ENCODE measurements around the gene DRG2.
A peak's percentile ranks its signal among the peaks of the same experiment; 100 is the strongest.

Gene DRG2

GRCh38 chr17:18087610-18088491, at the start of gene DRG2:
Gene DRG2, plus strand, starts transcription at chr17:18087948. Its CDS starts 76 bp downstream, at chr17:18088024.
- ChIA-PET POLR2A (interaction anchor here (0.7 to 1.9 kb wide), 5 partner anchors 11 to 252 kb away, joined by 3 to 4 read pairs (median 3); partner anchors contain the start of genes ALKBH5 and SREBF1), CTCF (no interaction called here)
- Histone ChIP-seq H3K9me3 (ENCODE audit: control insufficient read depth, insufficient read depth, low read depth, low read length) (no peaks in the 10 kb centered on the region), H3K36me3 (ENCODE audit: control insufficient read depth in 2 of 2, insufficient read depth in 1 of 2, low read length in 2 of 2) (peaks cover 15 to 21% of the 10 kb centered on the region in 2 experiments), H3K4me1 (ENCODE audit: control insufficient read depth, insufficient read depth, low read length) (peaks cover 3% of the 10 kb centered on the region; the same call in 1 of the 2 replicates), H3K27ac (ENCODE audit: extremely low read depth, low read depth, low read length) (peak within 1 kb of the TSS; percentile 75), H3K4me3 (ENCODE audit: low read depth, low read length) (peak within 1 kb of the TSS; percentile 92)
- TF ChIP-seq ZNF561 (tag by site-specific recombination; IDR thresholded peaks at IDR 0.05; ENCODE audit: borderline replicate concordance) (peak; percentile 99), HIC1 (tag by site-specific recombination; IDR thresholded peaks at IDR 0.05) (peak; percentile 63), ATF2 (tag by site-specific recombination; IDR thresholded peaks at IDR 0.05; ENCODE audit: low read depth) (no peak), ZBTB8A (tag by site-specific recombination; IDR thresholded peaks at IDR 0.05) (peak; percentile 82), KLF8 (tag by site-specific recombination; IDR thresholded peaks at IDR 0.05) (peak; percentile 98), ZNF514 (tag by site-specific recombination; IDR thresholded peaks at IDR 0.05) (no peak), GLI4 (tag by site-specific recombination; IDR thresholded peaks at IDR 0.05) (peak; percentile 98), ZNF623 (tag by site-specific recombination; IDR thresholded peaks at IDR 0.05) (peak; percentile 54), SCRT1 (tag by site-specific recombination; IDR thresholded peaks at IDR 0.05; ENCODE audit: borderline replicate concordance) (no peak), ZNF76 (tag by site-specific recombination; IDR thresholded peaks at IDR 0.05; ENCODE audit: borderline replicate concordance, low read depth) (peak; percentile 88), ZNF692 (tag by site-specific recombination; IDR thresholded peaks at IDR 0.05) (peak; percentile 92), MEIS1 (CRISPR knock-in tag; IDR thresholded peaks at IDR 0.05; ENCODE audit: borderline replicate concordance) (no peak), ZNF274 (IDR thresholded peaks at IDR 0.05; ENCODE audit: low read length) (no peak), ZNF274 (tag by site-specific recombination; IDR thresholded peaks at IDR 0.05; ENCODE audit: borderline replicate concordance) (no peak; the same call in 1 of the 2 replicates), ZNF157 (tag by site-specific recombination; IDR thresholded peaks at IDR 0.05) (no peak), ZFP37 (tag by site-specific recombination; IDR thresholded peaks at IDR 0.05) (peak; percentile 95), ZNF585B (tag by site-specific recombination; IDR thresholded peaks at IDR 0.05) (no peak), ZBTB48 (tag by site-specific recombination; IDR thresholded peaks at IDR 0.05) (peak; percentile 69), REST (tag by site-specific recombination; IDR thresholded peaks at IDR 0.05) (peak; percentile 84), ZNF184 (tag by site-specific recombination; IDR thresholded peaks at IDR 0.05) (peak; percentile 86), GFI1B (tag by site-specific recombination; IDR thresholded peaks at IDR 0.05) (no peak; the same call in 1 of the 2 replicates), ZNF133 (tag by site-specific recombination; IDR thresholded peaks at IDR 0.05) (no peak), ZNF132 (tag by site-specific recombination; IDR thresholded peaks at IDR 0.05; ENCODE audit: borderline replicate concordance) (no peak), ZNF670 (tag by site-specific recombination; IDR thresholded peaks at IDR 0.05; ENCODE audit: low read depth) (no peak), GLI2 (tag by site-specific recombination; IDR thresholded peaks at IDR 0.05; ENCODE audit: borderline replicate concordance, low read depth) (no peak), ZNF19 (tag by site-specific recombination; IDR thresholded peaks at IDR 0.05; ENCODE audit: low read depth) (no peak), ZNF830 (tag by site-specific recombination; IDR thresholded peaks at IDR 0.05; ENCODE audit: low read depth) (no peak), ZNF10 (tag by site-specific recombination; IDR thresholded peaks at IDR 0.05) (peak; percentile 48; the same call in 1 of the 2 replicates), OVOL3 (tag by site-specific recombination; IDR thresholded peaks at IDR 0.05) (peak; percentile 89), ZNF596 (tag by site-specific recombination; IDR thresholded peaks at IDR 0.05) (peak; percentile 69; the same call in 1 of the 2 replicates)

Data from HEK293 (cell line).